HK-2 (cell line): ENCODE results near the gene DGKK.

Experiments
- DNase-seq: peaks from one replicate; pipeline ENCODE4 v3.0.0-alpha.2; 2018; ENCODE audit not compliant: unreplicated experiment

DGKK gene

GRCh38 chrX:50470103-50471031, at the start of gene DGKK:
Gene DGKK (minus strand): TSS chrX:50470825. CDS start chrX:50470678, 147 bp downstream.
- DNase-seq = no peak

DNA sequence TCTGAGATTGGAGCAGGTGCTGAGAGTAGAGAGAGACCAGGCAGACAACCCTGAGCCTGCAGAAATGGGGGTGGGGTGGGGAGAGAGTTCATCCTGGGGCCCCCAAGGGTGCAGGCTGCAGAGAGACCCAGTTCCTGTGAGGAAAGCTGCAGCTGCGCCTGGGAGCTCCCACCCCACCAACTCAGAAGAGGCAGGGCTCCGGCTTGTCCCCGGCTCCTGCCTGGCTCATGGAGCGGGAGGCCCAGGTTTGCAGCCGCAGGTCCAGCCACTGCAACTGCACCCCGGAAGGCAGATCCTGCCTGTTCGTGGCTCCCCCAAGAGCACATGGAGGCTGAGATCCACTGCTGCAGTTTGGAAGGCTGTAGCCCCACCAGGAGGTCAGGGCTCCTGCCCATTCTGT, 44.2 kb upstream of the DGKK start:
- DNase-seq = no peak

DNA sequence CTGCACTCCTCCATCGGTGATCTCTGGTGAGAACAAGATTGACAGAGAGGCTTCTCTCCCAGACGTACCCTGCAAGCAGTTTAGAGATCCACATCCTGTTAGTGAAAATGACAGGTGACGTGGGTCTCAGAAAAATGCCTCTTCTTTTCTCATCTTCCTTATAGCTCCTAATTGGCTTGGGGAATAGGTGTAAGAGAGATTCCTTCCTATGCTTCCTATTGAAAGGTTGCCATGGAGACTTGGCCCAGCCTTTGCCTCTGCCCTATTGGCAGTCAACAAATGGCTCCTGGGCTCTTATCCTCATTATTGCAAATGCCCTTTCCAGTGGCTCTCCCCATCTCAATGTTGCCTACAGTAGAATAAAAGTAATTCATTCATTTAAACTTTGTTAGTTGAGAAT, 26.5 kb upstream of the DGKK start:
- no peak for DNase-seq

DNA sequence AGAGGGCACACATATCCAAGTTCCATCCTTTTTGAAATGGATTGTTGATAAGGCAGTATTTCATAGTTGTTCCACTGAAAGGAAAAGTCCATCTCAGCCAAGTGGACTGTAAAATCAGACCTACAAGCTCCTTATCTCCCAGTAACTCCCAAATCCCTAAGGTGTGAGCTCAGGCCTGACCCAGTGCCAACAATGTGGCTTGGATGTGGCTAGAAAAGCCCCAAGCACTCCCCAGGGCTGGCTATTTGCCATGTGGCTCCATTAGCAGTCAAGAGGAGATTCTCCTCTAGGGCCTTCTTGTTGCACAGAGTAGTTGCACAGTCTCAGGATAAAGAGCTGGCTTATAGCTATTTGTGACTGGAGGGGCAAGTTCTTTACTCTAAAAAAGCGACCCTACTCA, 25.0 kb upstream of the DGKK start:
- no peak for DNase-seq

GRCh38 chrX:50492720-50493119, 22.1 kb upstream of the DGKK start:
- no peak for DNase-seq

GRCh38 chrX:50484662-50485061, 14.0 kb upstream of the DGKK start:
- DNase-seq = no peak

DNA sequence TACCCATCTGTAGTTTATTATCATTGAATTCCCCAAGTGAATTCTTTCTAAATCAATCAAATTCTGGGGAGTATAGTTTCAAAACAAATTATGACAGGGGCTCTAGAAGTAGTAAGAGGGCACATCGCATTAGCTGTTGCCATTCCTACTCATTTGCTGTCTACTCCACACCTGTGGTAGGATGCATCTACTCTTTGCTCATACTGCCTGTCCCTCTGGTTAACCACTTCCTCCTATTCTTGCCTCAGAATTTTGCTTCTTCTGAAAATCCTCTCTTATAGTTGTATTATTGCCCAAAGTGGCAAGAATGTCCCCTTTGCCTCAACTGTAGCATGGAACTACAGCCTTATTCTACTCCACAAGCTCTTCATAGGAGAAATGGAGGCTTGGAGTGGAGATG, 12.7 kb upstream of the DGKK start:
- DNase-seq = no peak

DNA sequence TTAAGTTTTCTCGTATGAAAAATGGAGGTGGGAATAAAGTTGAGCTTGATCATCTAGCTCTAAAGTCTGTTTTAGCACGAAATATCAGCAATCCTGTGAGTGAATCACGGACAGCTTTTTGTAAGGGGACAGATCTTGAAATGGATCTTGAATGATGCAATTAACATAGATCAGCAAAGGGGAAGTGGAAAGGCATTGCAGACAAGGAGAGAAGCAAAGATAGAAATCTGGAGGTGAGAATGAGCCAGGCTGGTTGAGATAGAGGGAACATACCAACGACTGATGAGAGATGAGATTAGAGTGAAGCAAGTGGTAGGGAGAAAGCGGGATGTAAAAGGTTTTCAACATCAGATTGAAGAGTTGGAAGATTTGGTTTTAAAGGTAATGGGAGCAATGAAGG, 4.6 kb upstream of the DGKK start:
- no peak for DNase-seq

GRCh38 chrX:50471390-50471789, 765 bp upstream of the DGKK start:
- DNase-seq = no peak

- DNase-seq = no peak
Measured at GRCh38 chrX:50469206-50469605, 1.4 kb downstream of the DGKK start.

- DNase-seq = no peak
Measured at GRCh38 chrX:50459615-50460014, 11.0 kb downstream of the DGKK start.

DNA sequence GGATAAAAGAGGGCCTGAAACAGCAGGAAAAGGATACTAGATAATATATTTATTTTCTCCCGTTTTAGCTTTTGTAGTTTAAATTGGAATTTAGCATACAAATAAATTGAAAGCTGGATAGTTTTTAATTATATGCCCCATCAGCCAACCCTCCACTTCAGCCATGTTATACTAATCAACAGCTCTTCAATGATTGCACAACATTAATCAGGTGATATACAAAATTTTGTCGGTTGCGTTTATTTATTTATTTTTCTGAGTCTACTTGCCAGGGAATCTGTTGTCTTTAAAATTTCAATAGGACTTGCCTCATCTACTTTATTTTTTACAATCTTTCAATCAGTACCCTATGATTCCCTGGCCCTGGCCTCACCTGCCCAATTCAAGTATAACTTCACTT, 12.1 kb downstream of the DGKK start:
- DNase-seq = no peak

GRCh38 chrX:50456712-50457484, 13.7 kb downstream of the DGKK start:
- no peak for DNase-seq

- DNase-seq = no peak
Measured at GRCh38 chrX:50452782-50453181, 17.8 kb downstream of the DGKK start.

DNA sequence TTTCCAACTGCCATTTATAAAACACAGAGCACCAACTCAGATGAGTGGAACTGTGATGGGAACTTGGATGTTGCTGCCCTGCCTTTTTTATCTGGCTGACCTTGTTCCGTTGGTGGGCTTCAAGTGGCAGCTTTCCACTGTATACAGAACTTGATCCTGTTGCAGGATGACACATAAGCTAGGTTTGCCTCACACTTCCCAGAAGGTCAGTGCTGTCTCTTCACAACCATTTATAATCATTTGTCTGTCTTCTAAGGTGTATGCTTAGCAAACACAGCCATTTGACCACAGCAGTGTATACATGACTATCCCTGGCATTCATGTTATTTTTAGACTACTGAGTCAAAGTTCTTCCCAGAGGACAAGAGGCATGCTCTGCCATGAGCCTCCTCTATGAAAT, 20.3 kb downstream of the DGKK start:
- DNase-seq = no peak

GRCh38 chrX:50448565-50448964, 22.1 kb downstream of the DGKK start:
- DNase-seq = peak; percentile 32

DNA sequence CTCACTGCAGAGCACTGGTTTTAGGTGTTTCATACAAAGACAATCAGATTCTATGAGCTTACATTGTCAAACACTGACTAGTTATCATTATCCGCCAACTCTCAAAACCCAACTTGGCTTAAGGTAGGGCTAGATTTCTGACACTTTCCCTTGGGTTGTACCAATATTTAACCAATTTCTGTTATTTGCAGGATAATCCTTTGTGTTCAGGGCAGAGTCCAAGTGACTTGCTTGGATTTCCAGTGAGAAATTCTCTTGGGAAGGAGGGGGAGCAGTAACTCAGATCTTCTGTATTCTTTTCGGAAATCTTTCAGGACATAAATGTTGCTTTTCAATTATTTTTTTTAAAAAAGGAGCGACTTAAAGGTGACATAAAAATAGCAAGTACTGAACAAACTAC, 23.1 kb downstream of the DGKK start:
- no peak for DNase-seq

GRCh38 chrX:50442426-50443116, 28.1 kb downstream of the DGKK start:
- no peak for DNase-seq

DNA sequence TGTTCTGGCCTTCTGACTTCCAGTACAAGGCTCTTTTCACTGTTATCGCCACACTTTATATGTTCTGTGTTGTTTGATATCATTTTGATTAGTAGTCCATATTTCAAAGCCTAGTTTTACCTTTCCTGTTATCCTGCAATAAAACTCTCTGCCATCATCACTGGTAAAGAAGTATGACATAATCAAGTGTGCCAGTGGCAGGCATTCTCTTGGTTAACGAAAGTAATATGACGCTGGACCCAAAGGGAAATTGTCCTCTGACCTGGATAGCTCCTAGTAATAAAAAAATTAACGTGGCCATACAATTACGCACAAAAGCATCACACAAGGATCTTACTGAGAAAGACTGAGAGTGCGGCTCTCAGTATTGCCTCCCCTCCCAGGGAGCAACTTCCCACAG, 33.8 kb downstream of the DGKK start:
- no peak for DNase-seq

- DNase-seq = no peak
Measured at GRCh38 chrX:50432829-50433289, 37.8 kb downstream of the DGKK start.

DNA sequence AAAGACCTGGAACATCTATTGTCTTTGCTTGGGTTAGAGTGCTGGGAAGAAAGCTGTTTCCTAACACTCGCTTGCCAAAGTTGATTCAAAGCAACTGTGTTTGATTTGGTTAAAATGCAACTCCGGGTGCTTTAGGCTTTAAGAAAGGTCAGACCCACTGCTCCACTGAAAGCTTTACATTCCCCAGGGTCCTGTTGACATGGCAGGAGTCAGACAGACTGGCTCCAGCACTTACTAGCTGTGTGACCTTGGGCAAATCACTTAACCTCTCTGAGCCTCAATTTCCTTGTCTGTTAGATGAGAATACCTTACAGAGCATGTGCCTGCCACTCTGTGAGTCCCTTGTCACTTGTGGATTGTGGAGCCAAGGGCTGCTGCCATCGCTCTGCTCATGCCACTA, 39.0 kb downstream of the DGKK start:
- no peak for DNase-seq

DNA sequence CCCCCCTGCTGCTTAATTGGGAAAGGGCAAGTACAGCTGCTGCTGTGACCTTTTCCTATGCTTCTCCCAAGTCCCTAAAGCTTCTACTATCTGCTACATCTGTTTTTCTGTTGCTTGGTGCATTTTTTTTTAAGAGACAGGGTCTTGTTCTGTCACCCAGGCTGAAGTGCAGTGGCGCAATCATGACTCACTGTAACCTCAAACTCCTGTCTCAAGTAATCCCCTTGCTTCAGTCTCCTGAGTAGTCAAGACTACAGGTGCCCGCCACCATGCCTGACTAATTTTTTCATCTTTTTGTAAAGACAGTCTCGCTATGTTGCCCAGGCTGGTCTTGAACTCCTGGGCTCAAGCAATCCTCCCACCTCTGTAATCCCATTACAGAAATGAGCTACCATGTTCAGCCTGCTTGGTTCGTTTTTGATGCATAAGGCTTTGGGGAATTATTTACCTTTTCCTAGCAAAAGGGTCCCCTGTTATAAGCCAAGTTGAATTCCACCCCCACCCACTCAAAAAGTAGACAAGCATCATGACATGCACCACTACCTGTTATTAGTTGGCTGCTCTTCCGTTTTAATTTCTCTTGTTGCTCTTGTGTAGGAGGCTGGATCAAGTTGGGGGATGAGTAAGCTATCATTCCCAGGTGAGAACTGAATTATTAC, 39.6 kb downstream of the DGKK start:
- peak; percentile 7 for DNase-seq
